CD4-positive, alpha-beta T cell (primary cell): ENCODE measurements around the gene REC114. TPM values are rescaled to one million over a fixed set of nuclear protein-coding genes. Genes with fewer than 3 reads are reported as not detected.

Experiments
- ATAC-seq: fragments of 200-7000 bp; cut with Tn5 transposase; one replicate; pipeline ENCODE4 v1.10.0; 2022; ENCODE audit warnings: mild to moderate bottlenecking; ENCODE audit not compliant: poor library complexity
- CTCF ChIA-PET: fragments of 350-600 bp; sonication (Branson Sonifier 250); formaldehyde crosslinking; loops from one replicate; lab custom pipeline; 2021; ENCODE audit warnings: antibody characterized with exemption, inconsistent platforms; lab: Charles Lee
- POLR2A ChIA-PET: fragments of 350-600 bp; sonication (Branson Sonifier 250); formaldehyde crosslinking; loops from one replicate; lab custom pipeline; 2021; ENCODE audit warnings: antibody characterized with exemption, inconsistent platforms; lab: Charles Lee
- DNase-seq, 14 experiments: peaks; one replicate each; pipeline ENCODE4 v3.0.0-alpha.2; 2013 to 2020; ENCODE audit warnings: mixed read lengths in 2 of 14
- H3K27ac ChIP-seq, 2 donors: one replicate each; pipeline versions ENCODE4 v1.5.1 to v1.7.0; 2013; ENCODE audit warnings: low read length in 2 of 2, low read depth in 1 of 2, mild to moderate bottlenecking in 1 of 2
- H3K27me3 ChIP-seq, 2 experiments: 1 replicate in 1 of 2; 2 replicates in 1 of 2; pipeline versions ENCODE4 v1.6.1 to v1.7.0; 2013; ENCODE audit warnings: low read length in 2 of 2, control low read depth in 1 of 2, mild to moderate bottlenecking in 1 of 2, moderate library complexity in 1 of 2; ENCODE audit not compliant: insufficient read depth in 2 of 2, control insufficient read depth in 1 of 2
- H3K36me3 ChIP-seq: one replicate; pipeline ENCODE4 v1.6.1; 2013; ENCODE audit warnings: low read length, control low read depth; ENCODE audit not compliant: insufficient read depth
- H3K4me1 ChIP-seq: one replicate; pipeline ENCODE4 v1.6.1; 2013; ENCODE audit warnings: low read length, control low read depth; ENCODE audit not compliant: insufficient read depth
- H3K4me3 ChIP-seq: one replicate; pipeline ENCODE4 v1.5.1; 2013; ENCODE audit warnings: mild to moderate bottlenecking, low read length, moderate library complexity
- H3K9me3 ChIP-seq, 2 experiments: 1 replicate in 1 of 2; 2 replicates in 1 of 2; pipeline versions ENCODE4 v1.6.1 to v1.7.0; 2013; ENCODE audit warnings: low read length in 2 of 2, mild to moderate bottlenecking in 2 of 2, control low read depth in 1 of 2, moderate library complexity in 1 of 2; ENCODE audit not compliant: control insufficient read depth in 1 of 2, insufficient read depth in 1 of 2
- H3K27ac Mint-ChIP-seq: one replicate; pipeline ENCODE4 v1.8.0; 2020; ENCODE audit warnings: mixed read lengths
- H3K27me3 Mint-ChIP-seq: one replicate; pipeline ENCODE4 v1.8.0; 2021; ENCODE audit warnings: mixed read lengths
- H3K36me3 Mint-ChIP-seq: one replicate; pipeline ENCODE4 v1.8.0; 2021; ENCODE audit warnings: low read depth, mixed read lengths
- H3K4me1 Mint-ChIP-seq: one replicate; pipeline ENCODE4 v1.8.0; 2021; ENCODE audit warnings: low read depth, mixed read lengths
- H3K4me3 Mint-ChIP-seq: one replicate; pipeline ENCODE4 v1.8.0; 2020; ENCODE audit warnings: mild to moderate bottlenecking, mixed read lengths
- H3K9me3 Mint-ChIP-seq: one replicate; pipeline ENCODE4 v1.8.0; 2020; ENCODE audit warnings: mixed read lengths
- CTCF ChIP-seq: fragments of 200-600 bp; IDR thresholded peaks from one replicate; pipeline ENCODE4 v1.8.0; 2022; ENCODE audit warnings: antibody characterized with exemption, mild to moderate bottlenecking
- intact Hi-C, 2 experiments: fragments of 100-400 bp; cut with DNase I in 1 of 2; cut with micrococcal nuclease in 1 of 2; formaldehyde crosslinking; loops; one replicate each; pipeline versions ENCODE4 v1.15.1 to v1.9.0; 2023 to 2025; cut with DNase I, micrococcal nuclease
- total RNA-seq, 174 experiments: library from RNA in 2 of 174; stranded (reverse) in 2 of 174; gene quantifications; one replicate each; pipeline ENCODE4 v1.2.3 and lab custom pipeline; 2021 to 2026

Gene REC114
- total RNA-seq, 2 experiments from 2014 or later = not detected

GRCh38 chr15:73600413-73601335, 157.7 kb downstream of the REC114 start:
- intact Hi-C loops = no loop called here
- peaks cover 13% of the 10 kb centered on the region for H3K36me3 Mint-ChIP-seq
- ChIA-PET POLR2A (no interaction called here), CTCF (interaction anchor here (2.5 kb wide), 1 partner anchor 36 kb away, joined by 8 read pairs; no protein-coding TSS in a partner anchor)
- H3K27ac Mint-ChIP-seq = no peak overlapping the region
- Histone ChIP-seq H3K9me3 (no peaks in the 10 kb centered on the region), H3K27me3 (no peaks in the 10 kb centered on the region), H3K4me1 (peaks cover 15% of the 10 kb centered on the region), H3K36me3 (no peaks in the 10 kb centered on the region), H3K4me3 (no peak overlapping the region), H3K27ac (no peak overlapping the region)
- TF ChIP-seq CTCF = no peak
- DNase-seq (no peak), ATAC-seq (no peak)
- H3K27me3 Mint-ChIP-seq = no peaks in the 10 kb centered on the region
- no peak overlapping the region for H3K4me3 Mint-ChIP-seq
- H3K9me3 Mint-ChIP-seq = no peaks in the 10 kb centered on the region
- H3K4me1 Mint-ChIP-seq = peaks cover 39% of the 10 kb centered on the region

DNA sequence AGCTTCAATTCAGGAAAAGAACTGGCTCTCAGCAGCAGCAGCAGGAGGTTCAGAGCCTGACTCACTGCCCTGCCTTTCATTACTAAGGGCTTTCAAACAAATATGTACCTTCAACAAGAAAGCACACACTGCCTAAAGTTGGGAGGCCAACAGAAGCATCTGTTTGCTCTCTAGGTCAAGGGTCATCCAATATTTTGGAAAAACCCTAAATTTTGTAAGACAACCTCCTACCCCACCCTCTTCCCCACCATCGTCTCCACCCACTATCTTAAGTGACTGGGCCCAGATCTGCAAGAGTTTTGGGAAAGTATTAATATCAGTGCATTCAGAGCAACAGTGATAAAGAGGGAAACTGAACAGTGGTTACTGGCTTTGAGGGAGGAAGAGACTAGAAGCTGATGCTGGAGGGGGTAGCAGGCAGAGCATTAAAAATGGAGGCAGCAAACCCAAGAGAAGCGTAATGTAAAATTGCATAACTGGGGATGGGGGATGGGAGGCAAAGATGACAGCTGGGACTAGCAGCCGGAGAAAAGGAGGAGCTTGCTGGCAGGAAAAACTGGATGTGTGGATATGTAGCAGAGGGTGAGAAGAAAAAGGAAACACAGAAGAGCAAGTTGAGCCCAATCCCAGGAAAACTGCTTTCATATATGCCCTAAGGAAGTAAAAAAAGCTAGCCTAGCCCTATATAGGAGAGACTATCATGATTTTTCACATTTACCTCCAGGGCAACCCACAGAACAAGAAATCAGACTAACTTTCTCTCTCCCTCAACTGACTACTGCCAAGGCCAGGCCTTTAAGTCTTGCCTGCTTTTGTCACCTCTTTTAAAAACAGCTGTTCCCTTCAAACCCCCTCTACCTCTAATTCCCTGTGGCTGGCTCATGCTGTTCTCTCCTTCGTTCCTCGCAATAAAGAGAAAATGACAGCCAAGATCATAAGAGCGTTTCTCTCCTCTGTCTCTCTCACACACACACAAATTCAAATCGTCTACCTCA, 158.8 kb downstream of the REC114 start:
- POLR2A ChIA-PET = interaction anchor here (1.2 kb wide), 1 partner anchor 14 kb away, joined by 4 read pairs; no protein-coding TSS in a partner anchor

More for the DNA sequence above, 158.8 kb downstream of the REC114 start:
- peaks cover 15% of the 10 kb centered on the region for H3K4me1 ChIP-seq
- no peaks in the 10 kb centered on the region for H3K36me3 ChIP-seq
- no peak for TF ChIP-seq CTCF
- H3K9me3 ChIP-seq = no peaks in the 10 kb centered on the region
- peaks cover 35% of the 10 kb centered on the region for H3K4me1 Mint-ChIP-seq
- peaks cover 7% of the 10 kb centered on the region for H3K36me3 Mint-ChIP-seq
- no peak overlapping the region for H3K27ac Mint-ChIP-seq
- intact Hi-C loops = no loop called here
- no peaks in the 10 kb centered on the region for H3K27me3 Mint-ChIP-seq
- no peaks in the 10 kb centered on the region for H3K9me3 Mint-ChIP-seq
- CTCF ChIA-PET = interaction anchor here (2.5 kb wide), 1 partner anchor 35 kb away, joined by 8 read pairs; no protein-coding TSS in a partner anchor
- no peak overlapping the region for H3K27ac ChIP-seq
- ATAC-seq (no peak), DNase-seq (no peak)
- no peaks in the 10 kb centered on the region for H3K27me3 ChIP-seq
- H3K4me3 Mint-ChIP-seq = no peak overlapping the region
- H3K4me3 ChIP-seq = no peak overlapping the region
